GM19324 (cell line): ENCODE results near the gene PDE4D.

Source experiments
- ATAC-seq: cut with Tn5 transposase; IDR thresholded peaks from one replicate; pipeline ENCODE4 v1.9.1; 2021; ENCODE audit warnings: mild to moderate bottlenecking, moderate library complexity; ENCODE audit not compliant: unreplicated experiment, low FRiP score

PDE4D gene

GRCh38 chr5:59249160-59249559 is 644.4 kb downstream of the PDE4D start:
- no peak for ATAC-seq

DNA sequence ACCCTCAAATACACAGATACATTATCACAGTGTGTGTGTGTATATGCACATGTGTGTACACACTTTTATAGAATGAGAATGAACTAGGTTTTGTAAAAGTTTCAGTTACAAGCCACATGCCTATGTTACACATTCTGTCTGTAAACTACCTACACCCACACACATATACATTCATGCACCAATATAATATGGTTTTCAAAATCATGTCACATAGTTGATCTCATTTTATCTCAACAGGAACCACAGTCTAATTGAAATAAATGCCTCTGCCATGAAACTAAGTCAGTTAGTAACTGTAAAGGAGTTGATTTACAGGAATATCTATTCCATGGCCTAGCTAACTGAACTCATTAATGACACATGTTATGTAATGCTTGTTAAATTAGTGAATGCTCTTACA is 646.6 kb downstream of the PDE4D start:
- ATAC-seq: no peak

DNA sequence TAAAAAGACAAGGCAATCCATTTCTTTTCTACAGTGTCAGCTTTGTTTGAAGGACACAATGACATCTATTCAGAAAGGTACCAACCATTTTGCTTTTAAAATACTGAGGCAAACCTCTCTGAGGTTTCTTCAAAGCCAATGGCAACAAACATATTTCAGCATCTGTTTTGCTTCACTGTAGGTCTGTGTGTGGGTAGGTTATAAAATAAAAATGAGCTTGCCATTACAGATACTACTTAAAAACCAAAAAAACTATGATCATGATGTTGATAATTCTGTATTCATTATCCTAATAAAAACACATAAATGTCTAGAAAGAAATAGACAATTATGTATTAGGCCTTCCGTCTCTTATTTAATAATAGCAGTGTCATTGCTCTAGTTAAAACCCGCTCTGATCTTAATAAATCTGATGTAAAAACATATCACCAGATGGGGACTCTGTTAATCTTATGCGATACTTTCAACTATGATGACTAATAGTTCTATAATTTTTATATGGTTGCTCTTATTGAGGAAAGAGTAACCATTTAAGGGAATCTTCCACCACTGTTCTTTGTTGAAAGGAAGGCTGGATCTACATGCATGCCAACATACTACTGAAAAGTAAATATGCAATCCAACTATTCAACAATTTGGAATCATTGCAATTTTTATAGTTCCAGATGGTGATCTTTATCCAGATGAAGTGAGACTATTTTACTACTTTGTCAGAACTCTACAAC is 647.2 kb downstream of the PDE4D start:
- no peak for ATAC-seq

DNA sequence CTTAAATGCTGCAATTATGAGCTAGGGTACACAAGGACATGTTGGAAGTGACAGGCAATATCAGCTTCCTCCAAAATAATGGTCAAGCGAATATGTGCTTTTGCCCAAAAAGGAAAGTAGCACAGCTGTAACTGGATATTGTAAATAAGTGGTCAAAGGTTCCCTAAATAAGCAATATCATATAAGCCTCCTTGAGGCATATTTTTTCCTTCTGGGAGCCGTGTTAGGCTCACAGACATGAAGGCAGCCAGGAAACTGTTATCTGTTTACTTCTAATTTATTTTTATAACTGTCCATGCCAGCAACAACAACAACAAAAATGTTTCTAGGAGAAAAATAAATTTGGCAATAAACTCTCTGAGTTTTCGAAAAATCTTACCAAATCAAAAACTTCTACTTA is 648.3 kb downstream of the PDE4D start:
- ATAC-seq: no peak

DNA sequence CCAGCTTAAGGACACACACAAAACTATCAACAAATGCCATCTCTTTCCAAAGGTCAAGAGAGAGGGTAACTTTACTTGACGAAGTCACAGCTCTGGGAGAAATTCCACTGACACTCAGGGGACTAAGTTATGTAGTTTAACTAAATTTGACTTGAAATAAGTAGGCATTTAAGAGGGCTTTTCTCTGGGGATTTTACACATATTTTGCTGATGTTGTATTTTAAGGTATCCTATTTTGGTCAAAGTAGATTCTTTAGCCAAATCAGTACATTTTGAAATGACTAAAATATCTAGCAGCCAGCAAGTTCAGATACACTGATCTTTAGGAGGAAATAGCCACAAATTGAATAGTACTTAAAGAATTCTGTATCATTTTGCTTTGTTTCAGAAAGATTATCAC is 652.0 kb downstream of the PDE4D start:
- no peak for ATAC-seq

DNA sequence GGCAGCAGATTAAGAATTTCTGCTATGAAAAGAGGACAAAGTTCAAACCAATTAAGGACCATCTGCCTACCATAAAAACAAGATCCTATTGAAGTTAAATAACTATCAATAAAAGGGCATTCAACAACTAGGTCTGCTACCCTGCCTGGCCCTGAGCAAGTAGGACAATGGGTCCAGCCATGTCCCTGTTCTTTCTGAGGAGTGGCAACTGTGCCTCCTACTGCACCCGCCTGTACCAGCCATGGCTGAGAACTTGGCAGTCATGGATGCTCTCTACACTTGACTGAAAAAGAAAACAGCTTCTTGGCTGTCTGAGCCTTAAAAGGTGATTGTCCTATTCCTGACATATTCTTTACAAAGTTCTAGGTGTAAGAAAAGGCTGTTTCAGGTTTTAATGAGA is 652.4 kb downstream of the PDE4D start:
- ATAC-seq: no peak

GRCh38 chr5:59238126-59238902 is 655.2 kb downstream of the PDE4D start:
- no peak for ATAC-seq

DNA sequence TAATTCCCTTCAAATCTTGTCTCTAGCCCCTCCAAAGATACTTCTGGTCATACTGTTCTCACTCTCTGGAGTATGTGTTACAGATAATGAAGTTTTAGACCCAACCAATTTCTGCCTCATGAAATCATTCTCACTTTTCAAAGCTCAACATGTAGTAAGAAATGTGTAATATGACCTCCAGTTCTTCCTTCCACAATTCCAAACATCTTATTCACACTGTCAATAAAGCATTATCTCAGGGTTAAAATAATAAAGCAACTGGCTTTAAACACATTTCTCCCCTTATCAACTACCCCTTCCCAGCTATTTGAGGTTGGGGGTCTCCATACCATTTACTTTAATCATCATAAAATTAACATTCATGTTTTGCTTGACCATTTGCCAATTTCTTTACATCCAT is 656.5 kb downstream of the PDE4D start:
- no peak for ATAC-seq

GRCh38 chr5:59236448-59236847 is 657.1 kb downstream of the PDE4D start:
- ATAC-seq: no peak

GRCh38 chr5:59234236-59234635 is 659.3 kb downstream of the PDE4D start:
- no peak for ATAC-seq

- no peak for ATAC-seq
These were observed 662.1 kb downstream of the PDE4D start for GRCh38 chr5:59231221-59231931.

DNA sequence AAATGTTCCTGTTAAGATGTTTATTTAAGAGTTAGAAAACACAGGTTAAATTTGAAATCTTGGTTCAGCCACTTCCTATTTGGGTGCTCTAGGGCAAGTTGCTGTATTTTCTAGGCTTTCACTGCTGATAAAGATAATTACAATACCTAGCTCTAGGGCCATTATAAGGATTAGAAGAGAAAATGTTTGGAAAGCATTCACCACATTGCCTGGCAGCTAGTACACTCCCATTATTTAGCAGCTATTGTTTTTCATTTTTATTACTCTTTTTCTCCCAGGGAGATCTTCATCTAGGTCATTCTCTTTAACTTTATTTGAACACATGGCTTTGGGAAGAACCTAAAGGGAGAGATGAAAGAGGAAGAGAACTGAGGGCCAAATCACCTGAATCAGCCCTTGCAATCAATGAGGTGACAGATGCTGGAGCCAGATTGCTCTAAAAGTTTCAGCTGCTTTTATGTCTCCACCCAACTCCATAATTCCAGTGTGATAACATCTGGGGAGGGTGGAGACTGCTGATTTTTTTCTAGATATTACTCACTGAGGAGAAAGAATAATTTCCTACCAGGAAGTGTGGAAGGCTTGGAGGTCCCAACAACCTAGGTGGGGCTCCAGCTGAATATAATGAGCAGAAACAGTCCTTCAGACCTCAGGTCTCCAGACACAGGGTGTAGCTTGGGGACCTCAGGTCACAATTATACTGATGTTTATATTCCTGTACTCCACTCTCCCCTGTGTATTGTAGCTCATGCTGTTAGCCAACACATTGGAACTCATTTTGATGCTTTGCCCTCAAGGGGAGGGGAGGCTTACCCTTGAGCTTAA is 670.6 kb downstream of the PDE4D start:
- ATAC-seq: no peak

DNA sequence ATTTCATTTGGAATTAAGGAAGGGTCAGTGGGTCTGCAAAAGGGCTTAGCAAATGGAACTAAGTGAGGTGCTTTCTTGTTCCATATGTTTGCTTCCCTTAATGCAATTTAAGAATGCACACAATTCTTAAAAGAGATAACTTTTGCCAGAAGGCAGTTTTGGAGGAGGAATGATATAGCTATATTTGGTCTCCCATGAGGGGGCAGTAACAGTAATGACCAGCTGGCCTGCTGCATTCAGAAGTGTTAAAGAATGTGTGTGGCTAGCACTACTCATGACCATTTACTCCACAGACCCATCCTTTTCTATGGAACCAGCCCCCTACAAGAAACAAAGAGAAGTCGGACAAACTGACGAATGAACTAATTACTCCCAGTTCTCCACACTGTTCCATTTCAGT is 671.8 kb downstream of the PDE4D start:
- ATAC-seq: no peak

DNA sequence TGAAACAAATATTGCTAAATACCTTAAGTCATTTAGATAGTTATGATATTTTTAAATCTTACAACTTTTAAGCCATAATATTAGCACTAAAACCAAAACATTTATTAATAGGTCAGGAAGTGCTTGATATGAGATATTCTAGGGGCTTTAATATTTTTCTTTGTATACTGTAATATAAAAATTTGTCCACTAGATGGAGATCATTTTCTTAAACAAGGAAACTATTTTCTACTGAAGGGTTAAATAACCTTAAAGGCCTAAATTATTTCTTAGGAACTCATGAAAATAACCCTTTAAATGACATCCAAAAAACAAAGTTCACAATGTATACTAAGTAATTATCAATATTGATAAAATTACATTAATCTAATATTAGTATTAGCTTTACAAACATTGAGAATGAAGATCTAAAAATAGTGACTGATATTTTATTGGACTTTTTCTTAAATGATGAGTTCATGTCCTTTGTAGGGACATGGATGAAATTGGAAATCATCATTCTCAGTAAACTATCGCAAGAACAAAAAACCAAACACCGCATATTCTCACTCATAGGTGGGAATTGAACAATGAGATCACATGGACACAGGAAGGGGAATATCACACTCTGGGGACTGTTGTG is 675.0 kb downstream of the PDE4D start:
- ATAC-seq: no peak

- no peak for ATAC-seq
These were observed 676.7 kb downstream of the PDE4D start for GRCh38 chr5:59216841-59217240.

DNA sequence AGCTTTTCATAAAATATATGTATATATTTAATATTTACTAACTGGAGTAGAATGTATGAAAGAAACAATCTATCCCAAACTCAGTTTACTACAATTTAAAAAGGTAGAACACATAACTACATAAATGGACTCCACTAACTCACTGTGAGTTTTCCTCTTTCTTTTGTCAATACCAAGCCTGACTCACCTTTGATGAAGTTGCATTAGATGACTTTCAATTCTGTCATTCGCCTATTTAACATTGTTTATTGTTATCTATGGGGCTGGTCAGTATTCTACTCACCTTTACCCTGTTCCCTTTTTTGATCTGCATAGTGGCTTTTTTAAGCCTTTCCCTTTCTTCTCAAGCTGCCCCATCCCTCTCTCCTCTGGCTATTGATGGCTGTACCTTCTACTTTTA is 680.9 kb downstream of the PDE4D start:
- ATAC-seq: no peak

- no peak for ATAC-seq
These were observed 683.7 kb downstream of the PDE4D start for GRCh38 chr5:59209758-59210359.

- ATAC-seq: no peak
These were observed 685.1 kb downstream of the PDE4D start for GRCh38 chr5:59208474-59208873.

- ATAC-seq: no peak
These were observed 686.1 kb downstream of the PDE4D start for GRCh38 chr5:59207401-59207800.

- no peak for ATAC-seq
These were observed 687.4 kb downstream of the PDE4D start for GRCh38 chr5:59206132-59206581.
